OCI-LY3 (cell line): ENCODE measurements around the gene GPBP1.
"Not testable (repeated sequence)": the region's sequence is repeated elsewhere in the genome, so short reads cannot be mapped to it uniquely, and the experiment has no call there.

Source experiments
- H2AFZ ChIP-seq: fragments of 200-600, 300-600 bp; shearing (Covaris generic); 2 replicates; pipeline ENCODE4 v1.6.0; 2014; ENCODE audit warnings: antibody characterized with exemption, low read depth, low read length
- H3K27ac ChIP-seq: fragments of 200-600, 300-600 bp; sonication (generic); 2 replicates; pipeline ENCODE4 v1.5.1; 2014; ENCODE audit warnings: mild to moderate bottlenecking, low read length, moderate library complexity, mixed read lengths
- H3K27me3 ChIP-seq: fragments of 200-600, 300-600 bp; sonication (generic); 2 replicates; pipeline ENCODE4 v1.6.1; 2014; ENCODE audit warnings: low read depth, low read length, mixed read lengths
- H3K36me3 ChIP-seq: fragments of 200-600, 300-600 bp; sonication (generic); replicated peaks from 2 replicates; pipeline ENCODE3; 2014; ENCODE audit warnings: low read depth, low read length, mixed read lengths
- H3K4me1 ChIP-seq: fragments of 300-600, 200-600 bp; sonication (generic); 2 replicates; pipeline ENCODE4 v1.6.1; 2014; ENCODE audit warnings: low read length, mixed read lengths
- H3K4me2 ChIP-seq: fragments of 200-600, 300-600 bp; sonication (generic); 2 replicates; pipeline ENCODE4 v1.6.1; 2014; ENCODE audit warnings: low read length, mixed read lengths
- H3K4me3 ChIP-seq: fragments of 300-600, 200-600 bp; sonication (generic); 2 replicates; pipeline ENCODE4 v1.5.1; 2014; ENCODE audit warnings: antibody characterized with exemption, mild to moderate bottlenecking, low read length, moderate library complexity
- H3K79me2 ChIP-seq: fragments of 300-600, 200-600 bp; shearing (Covaris generic); 2 replicates; pipeline ENCODE4 v1.6.1; 2014; ENCODE audit warnings: mild to moderate bottlenecking, low read length, mixed read lengths
- H3K9ac ChIP-seq: fragments of 300-600, 200-600 bp; shearing (Covaris generic); 2 replicates; pipeline ENCODE4 v1.6.0; 2014; ENCODE audit warnings: mild to moderate bottlenecking, low read length, moderate library complexity
- H3K9me3 ChIP-seq: fragments of 200-600, 300-600 bp; shearing (Covaris generic); 2 replicates; pipeline ENCODE4 v1.6.1; 2014; ENCODE audit warnings: low read length, mixed read lengths; ENCODE audit not compliant: insufficient read depth
- H4K20me1 ChIP-seq: fragments of 200-600, 300-600 bp; sonication (generic); 2 replicates; pipeline ENCODE4 v1.6.1; 2016; ENCODE audit warnings: low read length, mixed read lengths; ENCODE audit not compliant: insufficient read depth
- CTCF ChIP-seq: fragments of 200-600, 300-600 bp; sonication (generic); IDR thresholded peaks from 2 replicates; pipeline ENCODE4 v1.5.1; 2014; ENCODE audit warnings: antibody characterized with exemption, low read length, low read depth
- EZH2phosphoT487 ChIP-seq: fragments of 200-600 bp; shearing (Covaris generic); IDR thresholded peaks from 2 replicates; pipeline ENCODE4 v1.6.1; 2018; ENCODE audit warnings: antibody characterized with exemption, mixed run types, low read depth

The GPBP1 gene

GRCh38 chr5:57280853-57281252 is 107.0 kb downstream of the GPBP1 start:
- Histone ChIP-seq H3K27me3 (no peaks in the 10 kb centered on the region), H2AFZ (no peak overlapping the region), H3K9ac (no peak overlapping the region), H3K27ac (no peak overlapping the region), H3K79me2 (no peaks in the 10 kb centered on the region), H3K4me2 (no peak overlapping the region), H3K36me3 (no peaks in the 10 kb centered on the region), H3K4me1 (no peaks in the 10 kb centered on the region), H4K20me1 (no peaks in the 10 kb centered on the region), H3K9me3 (no peaks in the 10 kb centered on the region), H3K4me3 (no peak overlapping the region)
- TF ChIP-seq CTCF (no peak), EZH2phosphoT487 (no peak)

- H3K4me2 ChIP-seq, H3K9ac ChIP-seq, H3K4me1 ChIP-seq, H3K4me3 ChIP-seq, H3K36me3 ChIP-seq, H3K27me3 ChIP-seq, H3K9me3 ChIP-seq, H4K20me1 ChIP-seq, H3K79me2 ChIP-seq, H2AFZ ChIP-seq, H3K27ac ChIP-seq: not testable (repeated sequence)
Observed at GRCh38 chr5:57285084-57285483, 111.2 kb downstream of the GPBP1 start.

GRCh38 chr5:57291894-57292293 is 118.0 kb downstream of the GPBP1 start:
- Histone ChIP-seq H3K9ac (no peak overlapping the region), H3K4me3 (no peak overlapping the region), H3K36me3 (no peaks in the 10 kb centered on the region), H4K20me1 (no peaks in the 10 kb centered on the region), H3K79me2 (no peaks in the 10 kb centered on the region), H3K27me3 (no peaks in the 10 kb centered on the region), H3K9me3 (no peaks in the 10 kb centered on the region), H3K4me2 (no peak overlapping the region), H2AFZ (no peak overlapping the region), H3K4me1 (no peaks in the 10 kb centered on the region), H3K27ac (no peak overlapping the region)
- TF ChIP-seq CTCF (no peak), EZH2phosphoT487 (no peak)

- Histone ChIP-seq H3K4me2 (no peak overlapping the region), H3K36me3 (no peaks in the 10 kb centered on the region), H4K20me1 (no peaks in the 10 kb centered on the region), H3K4me3 (no peak overlapping the region), H3K4me1 (no peaks in the 10 kb centered on the region), H2AFZ (no peak overlapping the region), H3K9me3 (no peaks in the 10 kb centered on the region), H3K27me3 (no peaks in the 10 kb centered on the region), H3K79me2 (no peaks in the 10 kb centered on the region), H3K27ac (no peak overlapping the region), H3K9ac (no peak overlapping the region)
- no peak for TF ChIP-seq CTCF
- no peak for TF ChIP-seq EZH2phosphoT487
Observed at GRCh38 chr5:57292336-57292735, 118.5 kb downstream of the GPBP1 start.
